Measurements from ENCODE around the gene PCYT1A.

PCYT1A gene

GRCh38 chr3:196227629-196228493 lies 59.7 kb downstream of the PCYT1A start:
- no peak overlapping the region for H3K4me3 ChIP-seq (ENCODE audit: low read depth, low read length)
- no peaks in the 10 kb centered on the region for H3K27me3 ChIP-seq
- 0 out of 2 replicates have a peak, but pooled peaks have one; percentile 1 for TF ChIP-seq CTCF (IDR thresholded peaks at IDR 0.05; ENCODE audit: low read depth, low read length)
- no peaks in the 10 kb centered on the region for H3K4me1 ChIP-seq
- H3K9me3 ChIP-seq, result no peaks in the 10 kb centered on the region
- no peaks in the 10 kb centered on the region for H3K36me3 ChIP-seq
- no peak for DNase-seq

GRCh38 chr3:196227121-196227561 lies 60.4 kb downstream of the PCYT1A start:
- no peak for TF ChIP-seq CTCF (IDR thresholded peaks at IDR 0.05; ENCODE audit: low read depth, low read length)
- Histone ChIP-seq H3K36me3 (no peaks in the 10 kb centered on the region), H3K9me3 (no peaks in the 10 kb centered on the region), H3K4me3 (ENCODE audit: low read depth, low read length) (no peak overlapping the region), H3K4me1 (no peaks in the 10 kb centered on the region), H3K27me3 (no peaks in the 10 kb centered on the region)
- no peak for DNase-seq

- no peak for DNase-seq
- no peak for TF ChIP-seq CTCF (IDR thresholded peaks at IDR 0.05; ENCODE audit: low read depth, low read length)
- Histone ChIP-seq H3K4me3 (ENCODE audit: low read depth, low read length) (no peak overlapping the region), H3K36me3 (no peaks in the 10 kb centered on the region), H3K27me3 (no peaks in the 10 kb centered on the region), H3K4me1 (no peaks in the 10 kb centered on the region), H3K9me3 (no peaks in the 10 kb centered on the region)
Observed at GRCh38 chr3:196225763-196226364, 61.7 kb downstream of the PCYT1A start.

- H3K36me3 ChIP-seq, result no peaks in the 10 kb centered on the region
- H3K4me1 ChIP-seq, result no peaks in the 10 kb centered on the region
- no peaks in the 10 kb centered on the region for H3K9me3 ChIP-seq
- H3K27me3 ChIP-seq, result no peaks in the 10 kb centered on the region
- DNase-seq, result no peak
- H3K4me3 ChIP-seq (ENCODE audit: low read depth, low read length), result no peak overlapping the region
- no peak for TF ChIP-seq CTCF (IDR thresholded peaks at IDR 0.05; ENCODE audit: low read depth, low read length)
Observed at GRCh38 chr3:196225086-196225485, 62.4 kb downstream of the PCYT1A start.

GRCh38 chr3:196222876-196223595 lies 64.5 kb downstream of the PCYT1A start:
- no peak for DNase-seq
- Histone ChIP-seq H3K36me3 (no peaks in the 10 kb centered on the region), H3K9me3 (no peaks in the 10 kb centered on the region), H3K4me3 (ENCODE audit: low read depth, low read length) (no peak overlapping the region), H3K27me3 (no peaks in the 10 kb centered on the region), H3K4me1 (no peaks in the 10 kb centered on the region)
- no peak for TF ChIP-seq CTCF (IDR thresholded peaks at IDR 0.05; ENCODE audit: low read depth, low read length)
